ENCODE measurements around the gene LRP5. TPM values are rescaled to one million over a fixed set of nuclear protein-coding genes. Genes with fewer than 3 reads are reported as not detected.

The LRP5 gene
- total and polyA plus RNA-seq, 9 of the 15 experiments (the other 6 are each of a cell fraction or from before 2014, with no cell fraction given): 0.48 to 44.2 (median 13.5) TPM

DNA sequence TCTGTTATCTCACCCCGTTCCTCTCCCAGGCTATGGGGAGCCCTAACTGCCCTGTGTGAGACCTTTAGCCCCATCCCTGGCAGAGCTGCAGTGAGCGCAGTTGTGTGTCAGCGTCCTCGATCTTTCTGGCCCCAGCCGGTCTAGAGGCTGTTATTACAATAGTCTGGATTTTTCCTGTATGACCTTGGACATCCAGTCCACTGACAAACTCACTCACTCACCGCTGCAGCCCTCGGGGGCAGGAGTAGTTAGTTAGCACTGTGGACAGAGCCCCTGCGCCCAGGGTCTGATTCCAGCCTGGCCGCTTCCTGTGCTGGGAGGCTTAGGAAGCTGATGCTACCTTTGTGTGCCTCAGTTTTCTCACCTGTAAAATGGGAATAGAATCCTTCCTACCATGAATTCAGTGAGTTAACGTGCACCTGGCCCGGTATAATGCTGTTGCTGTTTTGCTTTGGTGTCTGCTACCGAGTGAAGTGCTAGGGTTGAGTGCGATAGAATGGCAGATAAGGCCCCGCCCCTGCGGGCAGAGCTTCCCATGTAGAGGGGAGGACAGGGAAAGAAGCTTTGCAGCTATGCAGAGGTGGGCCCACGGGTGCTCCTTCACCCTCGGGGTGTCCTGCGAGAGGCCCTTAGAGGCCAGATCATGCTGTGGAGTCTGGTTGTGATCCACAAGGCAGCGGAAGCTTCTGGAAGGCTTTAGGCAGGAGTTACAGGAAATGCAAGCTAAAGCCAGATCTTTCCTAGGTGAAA lies 3.0 kb downstream of the LRP5 start (continued):
- TF ChIP-seq TEAD1 (CRISPR knock-in tag; IDR thresholded peaks at IDR 0.05) (no peak), ZNF707 (CRISPR knock-in tag; conservative IDR thresholded peaks at IDR 0.05) (no peak), SRSF9 (IDR thresholded peaks at IDR 0.05; ENCODE audit: borderline replicate concordance, low read depth, low read length) (no peak), SMAD1 (IDR thresholded peaks at IDR 0.05; ENCODE audit: low read depth, low read length, partially characterized antibody) (peak; percentile 33), DPF2 (IDR thresholded peaks at IDR 0.05) (0 out of 2 replicates have a peak, but pooled peaks have one; percentile 37), NBN (IDR thresholded peaks at IDR 0.05; ENCODE audit: low read depth) (no peak), ZFP1 (CRISPR knock-in tag; IDR thresholded peaks at IDR 0.05) (no peak), HINFP (tag; conservative IDR thresholded peaks at IDR 0.05; ENCODE audit: low read depth) (no peak), GABPB1 (CRISPR knock-in tag; IDR thresholded peaks at IDR 0.05) (no peak), ZC3H11A (IDR thresholded peaks at IDR 0.05; ENCODE audit: low read depth, low read length) (no peak), SNIP1 (IDR thresholded peaks at IDR 0.05; ENCODE audit: low read depth) (no peak), KLF10 (CRISPR knock-in tag; IDR thresholded peaks at IDR 0.05) (no peak), ZFX (CRISPR knock-in tag; IDR thresholded peaks at IDR 0.05) (no peak), CTCF (IDR thresholded peaks at IDR 0.05 in 2 of 3, conservative IDR thresholded peaks at IDR 0.05 in 1 of 3; ENCODE audit: insufficient read depth in 2 of 3, low read depth in 1 of 3, low read length in 3 of 3) (no peak), KAT2B (IDR thresholded peaks at IDR 0.05; ENCODE audit: low read depth, low read length) (no peak), ZNF445 (CRISPR knock-in tag; IDR thresholded peaks at IDR 0.05; ENCODE audit: low read depth) (no peak), GTF2B (IDR thresholded peaks at IDR 0.05; ENCODE audit: extremely low read depth, insufficient read length) (no peak), HMG20B (CRISPR knock-in tag; IDR thresholded peaks at IDR 0.05) (no peak), DIDO1 (tag; IDR thresholded peaks at IDR 0.05; ENCODE audit: low read depth) (no peak), ZNF274 (IDR thresholded peaks at IDR 0.05; ENCODE audit: borderline replicate concordance, low read depth, low read length) (no peak), MEF2D (tag; conservative IDR thresholded peaks at IDR 0.05; ENCODE audit: low read depth) (no peak)
- TF ChIP-seq, protein P1, sequence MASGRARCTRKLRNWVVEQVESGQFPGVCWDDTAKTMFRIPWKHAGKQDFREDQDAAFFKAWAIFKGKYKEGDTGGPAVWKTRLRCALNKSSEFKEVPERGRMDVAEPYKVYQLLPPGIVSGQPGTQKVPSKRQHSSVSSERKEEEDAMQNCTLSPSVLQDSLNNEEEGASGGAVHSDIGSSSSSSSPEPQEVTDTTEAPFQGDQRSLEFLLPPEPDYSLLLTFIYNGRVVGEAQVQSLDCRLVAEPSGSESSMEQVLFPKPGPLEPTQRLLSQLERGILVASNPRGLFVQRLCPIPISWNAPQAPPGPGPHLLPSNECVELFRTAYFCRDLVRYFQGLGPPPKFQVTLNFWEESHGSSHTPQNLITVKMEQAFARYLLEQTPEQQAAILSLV (tag; IDR thresholded peaks at IDR 0.05): no peak
- TF ChIP-seq, protein P2, sequence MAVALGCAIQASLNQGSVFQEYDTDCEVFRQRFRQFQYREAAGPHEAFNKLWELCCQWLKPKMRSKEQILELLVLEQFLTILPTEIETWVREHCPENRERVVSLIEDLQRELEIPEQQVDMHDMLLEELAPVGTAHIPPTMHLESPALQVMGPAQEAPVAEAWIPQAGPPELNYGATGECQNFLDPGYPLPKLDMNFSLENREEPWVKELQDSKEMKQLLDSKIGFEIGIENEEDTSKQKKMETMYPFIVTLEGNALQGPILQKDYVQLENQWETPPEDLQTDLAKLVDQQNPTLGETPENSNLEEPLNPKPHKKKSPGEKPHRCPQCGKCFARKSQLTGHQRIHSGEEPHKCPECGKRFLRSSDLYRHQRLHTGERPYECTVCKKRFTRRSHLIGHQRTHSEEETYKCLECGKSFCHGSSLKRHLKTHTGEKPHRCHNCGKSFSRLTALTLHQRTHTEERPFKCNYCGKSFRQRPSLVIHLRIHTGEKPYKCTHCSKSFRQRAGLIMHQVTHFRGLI (CRISPR knock-in tag; IDR thresholded peaks at IDR 0.05): no peak

Measured in K562 (cell line).